GM21381 (cell line): ENCODE results near the gene MUC5AC.

ENCODE experiments used
- ATAC-seq: cut with Tn5 transposase; IDR thresholded peaks from one replicate; pipeline ENCODE4 v1.9.1; 2021; ENCODE audit warnings: mild to moderate bottlenecking, moderate library complexity; ENCODE audit not compliant: unreplicated experiment

Gene MUC5AC

DNA sequence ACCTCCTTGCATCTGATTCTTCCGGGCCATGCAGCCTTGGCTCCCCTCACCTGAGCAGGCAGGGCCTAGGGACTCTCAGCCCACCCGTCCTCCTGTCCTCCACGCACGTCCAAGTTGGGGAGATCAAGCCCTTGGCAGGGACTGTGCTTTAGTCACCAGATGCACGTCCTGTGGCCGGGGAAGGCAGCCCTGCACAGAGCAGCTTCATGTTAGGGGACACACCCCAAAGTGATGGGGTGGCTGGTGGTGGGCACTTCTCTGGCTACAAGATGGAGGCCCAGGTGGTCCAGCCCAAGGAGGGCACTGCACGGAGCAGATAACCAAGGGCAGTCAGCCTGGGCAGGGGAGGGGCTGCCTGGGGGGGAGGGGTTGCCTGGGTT lies 66.3 kb downstream of the MUC5AC start:
- ATAC-seq: no peak

DNA sequence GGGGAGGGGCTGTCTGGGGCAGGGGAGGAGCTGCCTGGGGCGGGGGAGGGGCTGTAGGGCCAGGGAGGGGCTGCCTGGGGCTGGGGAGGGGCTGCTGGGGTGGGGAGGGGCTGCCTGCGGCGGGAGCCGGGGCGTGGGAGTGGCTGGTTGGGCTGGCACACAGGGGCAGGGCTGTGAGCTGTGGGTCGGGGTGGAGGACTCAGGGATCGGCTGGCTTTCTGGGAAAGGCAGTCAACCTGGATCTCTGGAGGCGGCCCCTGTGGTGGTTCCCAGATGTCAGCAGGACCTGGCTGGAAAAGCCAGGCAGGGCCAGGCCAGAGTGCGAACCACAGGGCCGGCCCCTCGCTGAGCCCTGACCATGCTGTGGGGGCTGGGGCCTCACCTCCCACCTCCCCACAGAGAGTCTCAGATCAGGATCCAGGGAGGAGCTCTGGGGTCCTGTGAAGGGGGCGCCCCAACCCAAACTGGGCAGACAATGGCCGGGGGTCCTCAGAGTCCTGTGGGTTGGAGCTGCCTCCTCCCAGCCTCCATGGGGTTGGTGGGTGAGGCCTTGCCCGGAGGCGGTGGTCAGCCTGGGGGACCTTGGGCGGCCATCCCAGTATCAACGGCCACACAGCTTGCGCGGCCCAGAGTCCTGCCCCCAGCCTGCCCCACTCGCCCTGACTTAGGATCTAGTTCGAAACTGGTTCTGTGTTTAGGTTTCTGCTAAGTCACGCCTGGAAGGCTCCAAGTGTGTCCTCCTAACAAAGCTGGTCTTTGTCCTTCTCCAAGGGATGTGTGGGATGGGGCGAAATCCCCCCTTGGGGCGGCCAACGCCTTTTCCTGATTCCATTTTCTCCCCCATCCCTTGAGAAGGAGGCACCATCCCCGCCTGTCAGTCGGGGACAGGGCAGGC lies 67.0 kb downstream of the MUC5AC start:
- no peak for ATAC-seq

DNA sequence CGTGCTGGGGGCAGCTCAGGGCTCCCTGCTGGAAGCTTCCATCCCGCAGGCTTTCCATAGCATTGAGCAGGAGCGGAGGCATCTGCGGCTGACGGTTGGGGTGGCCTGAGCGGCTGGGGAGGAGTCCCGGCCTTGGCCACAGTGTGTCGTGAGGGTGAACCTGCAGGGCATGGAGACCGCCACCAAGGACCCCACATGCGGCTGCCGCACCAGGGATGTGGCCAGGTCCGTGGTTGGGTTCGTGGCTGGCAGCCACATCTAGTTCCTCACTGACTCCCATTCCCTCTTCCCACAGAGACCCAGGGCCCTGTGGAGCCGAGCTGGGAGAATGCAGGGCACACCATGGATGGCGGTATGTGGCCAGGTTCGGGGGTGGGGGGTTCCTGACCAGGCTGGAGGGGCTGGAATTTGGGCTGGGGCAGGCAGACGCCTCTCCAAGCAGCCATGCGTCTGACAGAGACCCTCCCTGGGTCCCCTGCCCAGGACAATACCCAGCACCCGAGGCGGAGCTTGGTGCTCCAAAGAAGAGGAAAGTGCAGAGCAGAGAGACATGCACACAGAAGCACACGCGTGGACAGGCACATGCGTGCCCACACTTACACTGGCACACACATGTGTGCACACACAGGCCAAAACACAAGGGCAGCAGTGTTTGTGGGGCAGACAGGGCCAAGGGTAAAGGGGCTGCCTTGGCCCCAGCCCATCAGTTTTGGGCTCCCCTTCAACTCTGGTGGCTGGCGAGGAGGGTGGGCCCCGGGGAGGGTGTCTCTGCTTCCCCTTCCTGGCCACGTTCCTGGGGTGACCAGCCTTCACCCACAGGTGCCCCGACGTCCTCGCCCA lies 67.9 kb downstream of the MUC5AC start:
- ATAC-seq: no peak

GRCh38 chr11:1226226-1226985 lies 68.7 kb downstream of the MUC5AC start:
- no peak for ATAC-seq

DNA sequence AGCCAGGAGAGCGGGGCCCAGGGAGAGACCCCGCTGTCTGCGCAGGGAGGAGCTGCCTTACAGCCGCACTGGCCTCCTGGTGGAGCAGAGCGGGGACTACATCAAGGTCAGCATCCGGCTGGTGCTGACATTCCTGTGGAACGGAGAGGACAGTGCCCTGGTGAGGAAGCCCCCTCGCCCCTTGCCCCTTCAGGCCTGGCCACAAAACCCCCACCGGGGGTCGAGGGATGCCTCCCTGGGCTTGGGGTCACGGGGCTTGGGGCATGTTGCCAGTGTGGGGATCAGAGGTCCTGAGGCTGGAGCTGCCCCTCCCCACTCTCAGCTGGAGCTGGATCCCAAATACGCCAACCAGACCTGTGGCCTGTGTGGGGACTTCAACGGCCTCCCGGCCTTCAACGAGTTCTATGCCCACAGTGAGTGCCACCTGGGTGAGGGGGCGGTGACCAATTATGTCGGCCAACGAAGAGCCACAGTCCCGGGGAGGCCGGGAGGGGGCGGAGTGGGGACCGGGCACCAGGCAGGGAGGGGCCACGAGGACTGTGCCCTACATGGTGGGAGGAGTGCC lies 69.3 kb downstream of the MUC5AC start:
- ATAC-seq: no peak

DNA sequence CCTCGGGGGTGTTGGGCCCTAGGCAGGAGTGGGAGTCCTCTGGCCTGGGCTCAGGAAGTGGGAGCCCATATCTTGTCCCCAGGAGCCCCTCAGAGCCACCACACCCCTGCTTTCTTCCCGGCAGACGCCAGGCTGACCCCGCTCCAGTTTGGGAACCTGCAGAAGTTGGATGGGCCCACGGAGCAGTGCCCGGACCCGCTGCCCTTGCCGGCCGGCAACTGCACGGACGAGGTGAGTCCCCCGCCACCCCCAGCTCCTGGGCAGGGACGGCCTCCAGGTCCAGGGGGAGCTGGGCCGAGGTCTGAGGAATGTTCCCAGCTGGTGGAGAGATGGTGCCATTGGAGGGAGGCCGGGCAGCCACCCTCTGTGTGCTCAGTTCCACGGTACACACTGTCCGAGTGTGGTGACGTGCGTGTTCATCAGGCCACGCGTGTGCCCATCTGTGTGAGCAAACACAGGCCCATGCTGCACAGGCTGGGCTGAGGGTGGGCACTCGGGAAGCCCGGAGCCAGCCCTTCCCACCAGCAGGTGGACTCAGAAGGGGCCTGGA lies 69.9 kb downstream of the MUC5AC start:
- ATAC-seq: no peak

DNA sequence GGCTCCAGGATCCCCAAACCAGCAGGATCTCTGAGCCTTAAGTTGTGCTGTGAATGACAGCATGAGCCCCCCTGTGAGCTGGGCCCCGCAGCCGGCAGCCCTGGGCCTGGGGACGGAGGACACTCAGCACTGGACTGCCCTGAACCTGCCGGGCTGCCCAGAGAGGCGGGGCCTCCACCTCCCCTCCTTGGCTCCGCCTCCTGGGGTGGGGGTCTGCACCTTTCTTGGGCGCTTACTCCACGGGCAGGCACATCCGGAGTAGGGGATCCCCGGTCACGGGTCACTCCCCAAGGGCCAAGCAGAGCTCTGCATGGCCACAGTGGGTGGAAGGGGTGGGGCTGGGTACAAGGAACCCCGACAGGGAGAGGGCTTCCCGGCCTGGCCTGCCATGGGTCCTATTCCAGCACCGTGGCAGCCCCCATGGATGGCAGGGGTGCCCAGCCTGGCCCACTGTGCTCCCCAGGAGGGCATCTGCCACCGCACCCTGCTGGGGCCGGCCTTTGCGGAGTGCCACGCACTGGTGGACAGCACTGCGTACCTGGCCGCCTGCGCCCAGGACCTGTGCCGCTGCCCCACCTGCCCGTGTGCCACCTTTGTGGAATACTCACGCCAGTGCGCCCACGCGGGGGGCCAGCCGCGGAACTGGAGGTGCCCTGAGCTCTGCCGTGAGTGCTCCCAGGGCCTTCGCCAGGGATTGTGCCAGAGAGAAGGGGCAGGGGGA lies 70.5 kb downstream of the MUC5AC start:
- no peak for ATAC-seq

- no peak for ATAC-seq
Observed at GRCh38 chr11:1228921-1229451, 71.2 kb downstream of the MUC5AC start.

GRCh38 chr11:1229471-1230120 lies 71.8 kb downstream of the MUC5AC start:
- no peak for ATAC-seq

- ATAC-seq: no peak
Observed at GRCh38 chr11:1230121-1230455, 72.3 kb downstream of the MUC5AC start.

- no peak for ATAC-seq
Observed at GRCh38 chr11:1230456-1231395, 73.0 kb downstream of the MUC5AC start.

DNA sequence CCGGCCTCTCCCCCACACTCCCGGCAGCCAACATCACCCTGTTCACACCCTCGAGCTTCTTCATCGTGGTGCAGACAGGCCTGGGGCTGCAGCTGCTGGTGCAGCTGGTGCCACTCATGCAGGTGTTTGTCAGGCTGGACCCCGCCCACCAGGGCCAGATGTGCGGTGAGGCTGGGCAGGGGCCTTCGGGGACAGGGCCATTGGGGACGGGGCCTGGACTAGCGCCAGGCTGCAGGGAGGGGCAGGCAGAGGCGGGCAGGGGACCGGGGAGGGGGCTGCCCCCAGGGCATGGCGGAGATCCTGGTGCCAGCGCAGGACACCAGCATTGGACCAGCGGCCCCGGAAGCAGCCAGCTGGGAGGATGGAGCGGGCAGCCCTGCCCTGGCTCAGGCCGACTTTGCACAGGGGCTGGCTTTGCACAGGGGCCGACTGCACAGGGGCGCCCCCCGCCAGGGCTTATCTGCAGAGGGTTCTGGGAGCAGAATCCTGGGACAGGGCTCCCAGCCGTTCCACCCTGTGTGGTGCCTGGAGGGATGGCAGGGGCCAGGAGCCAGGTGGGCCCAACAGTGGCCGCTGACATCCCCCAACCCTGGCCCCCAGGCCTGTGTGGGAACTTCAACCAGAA lies 73.8 kb downstream of the MUC5AC start:
- ATAC-seq: no peak

GRCh38 chr11:1232021-1232882 lies 74.5 kb downstream of the MUC5AC start:
- no peak for ATAC-seq

- no peak for ATAC-seq
Observed at GRCh38 chr11:1232883-1233321, 75.1 kb downstream of the MUC5AC start.

- no peak for ATAC-seq
Observed at GRCh38 chr11:1233351-1234053, 75.7 kb downstream of the MUC5AC start.

GRCh38 chr11:1234054-1234720 lies 76.4 kb downstream of the MUC5AC start:
- ATAC-seq: no peak
